Dermis microvascular lymphatic vessel endothelial cell (primary cell): ENCODE data around the gene TECR. TPM values are rescaled to one million over a fixed set of nuclear protein-coding genes. Genes with fewer than 3 reads are reported as not detected.
"Not testable (repeated sequence)": the region's sequence is repeated elsewhere in the genome, so short reads cannot be mapped to it uniquely, and the experiment has no call there.

ENCODE experiments used
- DNase-seq, 2 donors: peaks; one replicate each; pipeline versions ENCODE4 v3.0.0 to v3.0.0-alpha.2; 2010; ENCODE audit warnings: low read depth in 2 of 2
- total RNA-seq: library from RNA; depleted of rRNA; stranded (reverse); fragments of >200 nt; gene quantifications from 2 replicates; pipeline ENCODE4 v1.2.1, GENCODE V29; 2014

TECR gene
- total RNA-seq, 1 donor from 2014 or later: 23.1 TPM

DNA sequence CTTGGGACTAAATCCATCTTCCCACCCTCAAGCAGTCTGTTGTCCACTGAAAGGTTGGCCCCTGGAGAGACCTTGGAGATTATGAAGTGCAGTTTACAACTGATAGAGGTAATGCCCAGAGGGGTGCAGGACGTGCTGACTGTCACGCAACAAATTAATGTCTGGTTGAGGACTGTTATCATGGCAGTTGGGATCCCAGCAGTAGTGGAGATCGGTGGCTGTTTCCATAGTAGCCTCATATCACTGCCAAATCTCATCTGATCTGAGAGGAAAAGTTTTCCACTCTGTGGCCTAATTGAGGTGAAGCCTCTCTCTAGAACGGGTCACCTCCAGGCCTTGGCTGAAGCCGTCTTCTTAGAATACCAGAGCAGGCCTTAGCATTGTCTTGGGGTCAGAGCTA, 4.1 kb downstream of the TECR start:
- DNase-seq: no peak

DNA sequence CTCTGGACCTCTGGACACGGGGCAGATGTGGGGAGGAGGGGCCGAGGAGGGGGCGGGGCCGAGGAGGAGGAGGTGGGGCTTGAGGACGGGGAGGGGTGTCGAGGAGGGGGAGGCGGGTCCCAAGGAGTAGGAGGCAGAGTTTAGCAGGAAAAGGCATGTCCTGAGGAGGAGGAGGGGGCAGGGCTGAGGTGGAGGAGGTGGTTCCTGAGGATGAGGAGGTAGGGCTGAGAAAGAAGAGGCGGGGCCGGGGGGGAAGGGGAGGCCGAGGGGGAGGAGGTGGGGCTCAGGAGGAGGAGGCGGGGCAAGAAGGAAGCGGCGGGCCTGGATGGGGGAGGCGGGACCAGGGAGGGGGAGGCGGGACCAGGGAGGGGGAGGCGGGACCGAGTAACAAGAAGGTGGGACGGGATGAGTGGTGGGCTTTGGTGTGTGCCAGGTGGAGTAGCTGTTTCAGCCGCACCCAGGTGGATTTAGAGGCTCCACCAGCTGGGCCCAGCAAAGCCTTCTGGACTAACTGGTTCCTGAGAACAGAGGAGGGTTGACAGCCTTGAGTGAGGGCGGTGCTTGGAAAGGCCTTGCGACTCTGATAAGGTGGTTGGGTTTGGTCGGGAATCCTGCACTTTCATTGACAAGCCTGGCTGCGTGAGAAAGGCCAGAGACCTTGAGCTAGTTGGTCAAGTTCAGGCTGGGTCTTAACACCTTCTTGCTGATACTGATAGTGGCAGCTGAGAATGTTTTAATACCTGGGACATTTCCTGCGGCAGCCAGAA, 7.7 kb downstream of the TECR start:
- DNase-seq: peak in 1 of 2 donors; percentile 77

DNA sequence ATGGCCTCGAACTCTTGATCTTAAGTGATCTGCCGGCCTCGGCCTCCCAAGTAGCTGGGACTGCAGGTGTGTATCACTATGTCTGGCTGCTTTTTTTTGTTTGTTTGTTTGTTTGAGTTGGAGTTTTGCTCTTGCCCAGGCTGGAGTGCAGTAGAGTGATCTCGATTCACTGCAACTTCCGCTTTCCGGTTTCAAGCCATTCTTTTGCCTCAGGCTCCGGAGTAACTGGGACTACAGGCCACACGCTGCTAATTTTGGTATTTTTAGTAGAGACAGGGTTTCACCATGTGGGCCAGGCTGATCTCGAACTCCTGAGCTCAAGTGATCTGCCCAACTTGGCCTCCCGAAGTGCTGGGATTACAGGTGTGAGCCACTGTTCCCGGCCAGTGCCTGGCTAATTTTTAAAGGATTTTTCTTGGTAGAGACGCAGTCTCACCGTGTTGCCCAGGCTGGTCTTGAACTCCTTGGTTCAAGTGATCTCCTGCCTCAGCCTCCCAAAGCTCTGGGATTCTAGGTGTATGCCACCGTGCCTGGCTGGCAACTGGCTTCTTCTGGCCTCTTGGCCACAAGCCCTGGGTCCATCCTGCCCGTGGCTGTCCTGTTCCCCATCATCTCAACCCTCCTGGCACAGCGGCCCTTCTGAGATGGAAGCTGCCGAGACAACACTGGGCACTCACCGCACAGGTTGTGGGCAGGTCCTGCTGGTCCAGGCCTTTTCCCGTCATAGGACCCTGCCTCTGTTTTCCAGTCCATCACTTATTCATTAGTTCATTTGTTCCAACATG, 11.5 kb downstream of the TECR start:
- DNase-seq: no peak

DNA sequence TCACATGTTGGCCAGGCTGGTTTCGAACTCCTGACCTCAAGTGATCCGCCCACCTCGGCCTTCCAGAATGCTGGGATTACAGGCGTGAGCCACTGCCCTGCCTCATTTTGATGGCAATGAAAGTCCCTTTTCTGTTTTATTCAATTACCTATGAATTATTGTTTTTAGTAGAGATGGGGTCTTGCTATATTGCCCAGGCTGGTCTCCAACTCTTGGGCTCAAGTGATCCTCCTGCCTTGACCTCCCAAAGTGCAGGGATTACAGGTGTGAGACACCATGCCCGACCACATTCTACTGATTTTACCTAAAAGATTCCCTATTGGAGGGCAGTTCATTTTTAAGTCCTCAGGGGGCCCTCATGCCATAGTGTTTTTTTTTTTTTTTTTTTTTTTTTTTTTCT, 12.6 kb downstream of the TECR start:
- DNase-seq: not testable (repeated sequence)

- DNase-seq: no peak
These were observed 13.4 kb downstream of the TECR start for GRCh38 chr19:14542711-14543328.

DNA sequence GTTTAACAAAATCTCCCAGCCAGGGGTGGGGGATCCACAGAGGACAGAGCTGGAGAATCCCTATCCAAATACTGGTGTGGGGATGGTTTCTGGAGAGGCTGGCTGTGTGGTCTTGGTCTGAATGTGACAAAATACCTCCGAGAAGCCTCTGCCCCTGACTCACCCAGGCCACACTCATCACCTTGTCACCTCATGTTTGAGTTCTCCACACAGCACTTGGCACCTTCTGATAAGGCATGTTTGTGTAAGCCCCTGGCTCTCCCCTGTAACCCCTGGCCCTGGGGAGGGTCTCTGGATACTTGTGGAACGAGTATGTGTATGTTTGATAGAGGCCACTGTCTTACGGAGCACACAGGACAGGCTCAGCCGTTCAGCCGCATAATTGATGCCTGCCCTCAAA, 14.7 kb downstream of the TECR start:
- DNase-seq: no peak

DNA sequence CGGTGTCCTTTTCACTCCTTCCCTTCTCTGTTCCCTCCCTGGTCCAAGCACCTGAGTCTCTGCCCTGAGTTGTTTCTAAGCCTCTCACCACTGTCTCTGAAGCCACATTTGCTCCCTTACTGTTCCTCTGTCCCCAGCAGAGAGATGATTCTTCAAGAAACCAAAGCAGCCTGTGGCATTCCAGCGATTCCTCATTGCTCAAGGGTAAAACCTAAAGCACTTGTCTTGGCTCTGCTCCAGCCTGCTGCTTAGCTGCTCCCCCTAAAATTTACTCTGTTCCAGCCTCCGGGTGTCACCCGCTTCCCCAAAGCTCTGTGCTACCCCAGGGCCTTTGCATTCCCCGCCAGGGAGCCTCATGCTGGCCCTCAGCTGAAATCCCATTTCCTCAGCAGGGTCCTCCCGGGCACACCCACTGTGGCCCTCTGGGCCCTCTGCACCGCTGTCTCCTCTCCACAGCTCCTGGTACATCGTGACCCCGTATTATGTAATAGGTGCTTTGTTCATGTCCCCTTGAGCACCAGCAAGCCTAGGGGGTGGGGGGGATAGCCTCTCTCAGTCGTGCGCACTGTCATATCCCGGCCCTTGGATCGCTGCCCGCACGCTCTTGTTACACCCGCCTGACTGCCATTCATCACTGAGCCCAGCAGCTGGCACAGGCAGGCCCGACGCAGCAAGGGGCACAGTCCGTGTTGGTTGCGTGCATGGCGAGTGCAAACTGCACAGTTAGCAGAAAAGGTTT, 15.8 kb downstream of the TECR start:
- no peak for DNase-seq

GRCh38 chr19:14545716-14546082, 16.3 kb downstream of the TECR start:
- DNase-seq: no peak

GRCh38 chr19:14550201-14550754, 20.9 kb downstream of the TECR start:
- peak in 1 of 2 donors; percentile 46 for DNase-seq

DNA sequence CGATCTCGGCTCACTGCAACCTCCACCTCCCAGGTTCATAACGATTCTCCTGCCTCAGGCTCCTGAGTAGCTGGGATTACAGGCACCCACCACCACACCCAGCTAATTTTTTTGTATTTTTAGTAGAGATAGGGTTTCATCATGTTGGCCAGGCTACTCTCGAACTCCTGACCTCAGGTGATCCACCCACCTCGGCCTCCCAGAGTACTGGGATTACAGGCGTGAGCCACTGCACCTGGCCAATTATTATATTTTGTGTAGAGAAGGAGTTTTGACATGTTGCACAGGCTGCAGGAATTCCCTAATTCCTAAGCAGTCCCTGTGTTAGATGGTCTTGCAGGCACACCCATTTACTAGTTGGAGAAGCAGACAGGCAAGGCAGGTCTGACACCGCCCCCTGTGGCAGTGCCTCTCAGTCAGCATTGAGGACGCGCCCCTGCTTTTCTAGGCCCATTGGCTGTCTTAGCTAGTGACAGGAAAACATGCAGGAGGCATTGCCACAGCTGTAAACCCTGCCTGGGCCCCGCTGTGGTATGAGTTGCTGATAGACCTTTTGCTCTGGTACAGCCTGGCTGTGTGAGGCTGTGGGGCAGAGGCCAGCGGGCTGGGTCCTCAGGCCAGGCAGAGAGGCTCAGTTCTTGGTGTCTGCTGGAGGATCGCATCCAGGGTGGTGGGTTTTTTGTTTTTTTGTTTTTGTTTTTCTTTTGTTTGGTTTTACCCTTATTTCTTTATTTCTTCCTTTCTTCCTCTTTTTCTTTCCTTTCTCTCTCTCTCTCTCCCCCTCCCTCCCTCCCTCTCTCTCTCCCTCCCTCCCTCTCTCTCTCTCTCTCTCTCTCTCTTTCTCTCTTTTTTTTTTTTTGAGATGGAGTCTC, 22.0 kb downstream of the TECR start:
- peak in 1 of 2 donors; percentile 43 for DNase-seq

DNA sequence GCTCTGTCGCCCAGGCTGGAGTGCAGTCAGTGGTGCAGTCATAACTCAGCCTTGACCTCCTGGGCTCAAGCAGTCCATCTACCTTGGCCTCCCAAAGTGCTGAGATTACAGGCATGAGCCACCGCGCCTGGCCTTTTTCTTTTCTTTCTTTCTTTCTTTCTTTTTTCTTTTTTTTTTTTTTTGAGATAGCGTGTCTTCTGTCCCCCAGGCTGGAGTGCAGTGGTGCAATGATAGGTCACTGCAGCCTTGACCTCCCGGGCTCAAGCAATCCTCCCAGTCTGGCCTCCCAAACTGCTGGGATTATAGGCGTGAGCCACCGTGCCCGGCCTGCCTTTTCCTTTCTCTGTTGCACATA, 22.6 kb downstream of the TECR start:
- DNase-seq: not testable (repeated sequence)

DNA sequence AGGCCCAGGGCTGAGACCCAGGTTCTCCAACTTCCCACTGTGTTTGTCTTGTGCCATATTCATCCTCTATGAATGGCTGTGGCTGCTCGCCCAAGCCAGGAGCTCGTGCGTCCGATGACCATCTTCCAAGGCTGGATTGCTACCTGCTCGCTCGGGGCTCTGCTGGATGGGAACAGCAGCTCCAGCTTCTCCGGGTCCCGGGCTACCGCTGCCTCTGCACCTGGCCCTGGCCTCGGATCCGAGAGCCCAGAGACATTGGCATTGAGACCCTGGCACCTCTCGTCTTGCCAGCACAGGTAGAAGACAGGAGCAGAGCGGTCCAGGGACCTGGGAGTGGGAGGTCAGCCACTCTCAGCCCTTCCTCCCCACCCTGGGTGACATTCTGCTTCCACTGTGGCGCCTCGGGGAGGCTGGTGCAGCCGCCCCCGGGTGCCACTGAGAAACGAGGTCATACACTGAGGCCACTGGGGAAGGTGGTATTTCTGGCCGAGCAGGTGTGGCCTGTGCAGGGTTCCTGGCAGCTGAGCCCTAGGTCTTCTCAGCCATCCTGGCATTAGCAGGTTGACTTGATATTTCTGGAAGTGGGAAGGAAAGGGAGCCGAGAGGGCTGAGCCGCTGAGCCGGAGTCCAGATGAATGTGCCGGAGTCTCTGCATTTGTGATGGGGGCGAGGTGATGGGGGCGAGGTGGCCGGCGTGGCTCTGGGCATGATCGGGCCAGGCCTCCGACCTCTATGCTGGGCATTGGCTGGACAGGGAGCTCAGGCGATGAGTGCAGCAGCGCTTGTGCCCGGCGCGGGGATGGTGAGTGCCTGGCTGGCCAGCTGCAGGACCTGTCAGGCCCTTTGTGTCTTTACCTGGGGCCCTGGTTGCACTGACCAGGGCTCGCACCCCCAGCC, 23.9 kb downstream of the TECR start:
- no peak for DNase-seq

DNA sequence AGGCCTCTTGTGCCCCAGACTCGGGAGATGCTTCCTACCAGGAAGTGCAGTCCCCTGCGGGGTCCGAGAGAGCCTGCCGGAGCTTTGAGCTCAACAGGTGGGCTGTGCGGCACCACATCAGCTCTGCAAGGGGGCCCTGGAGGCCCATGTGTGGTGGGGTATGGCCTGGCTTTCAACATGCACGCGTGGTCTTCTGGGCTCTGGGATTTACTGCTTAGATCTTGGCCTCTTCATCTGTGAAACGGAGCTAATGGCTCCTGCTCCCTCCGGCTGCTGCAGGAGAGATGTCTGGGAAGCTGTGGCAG, 24.5 kb downstream of the TECR start:
- no peak for DNase-seq

DNA sequence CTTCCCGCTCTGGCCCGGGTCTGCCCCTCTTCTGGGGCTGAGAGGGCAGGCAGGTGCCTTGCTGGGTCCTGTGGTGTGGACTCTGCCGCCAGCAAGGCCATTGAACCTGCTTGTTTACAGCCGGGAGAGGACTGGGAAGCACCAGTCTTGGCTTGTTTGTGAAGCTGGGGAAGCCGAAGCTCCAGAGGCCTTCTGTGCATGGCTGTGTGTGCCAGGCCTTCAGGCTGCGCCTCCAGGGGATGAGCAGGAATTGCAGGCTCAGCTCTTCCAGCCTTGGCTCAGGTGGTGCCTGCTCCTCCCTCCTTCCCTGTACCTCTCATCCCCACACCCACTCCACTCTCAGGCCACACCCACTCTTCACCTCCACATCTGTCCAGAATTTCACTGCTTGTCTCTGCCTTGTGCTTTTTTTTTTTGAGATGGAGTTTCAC, 25.0 kb downstream of the TECR start:
- no peak for DNase-seq

DNA sequence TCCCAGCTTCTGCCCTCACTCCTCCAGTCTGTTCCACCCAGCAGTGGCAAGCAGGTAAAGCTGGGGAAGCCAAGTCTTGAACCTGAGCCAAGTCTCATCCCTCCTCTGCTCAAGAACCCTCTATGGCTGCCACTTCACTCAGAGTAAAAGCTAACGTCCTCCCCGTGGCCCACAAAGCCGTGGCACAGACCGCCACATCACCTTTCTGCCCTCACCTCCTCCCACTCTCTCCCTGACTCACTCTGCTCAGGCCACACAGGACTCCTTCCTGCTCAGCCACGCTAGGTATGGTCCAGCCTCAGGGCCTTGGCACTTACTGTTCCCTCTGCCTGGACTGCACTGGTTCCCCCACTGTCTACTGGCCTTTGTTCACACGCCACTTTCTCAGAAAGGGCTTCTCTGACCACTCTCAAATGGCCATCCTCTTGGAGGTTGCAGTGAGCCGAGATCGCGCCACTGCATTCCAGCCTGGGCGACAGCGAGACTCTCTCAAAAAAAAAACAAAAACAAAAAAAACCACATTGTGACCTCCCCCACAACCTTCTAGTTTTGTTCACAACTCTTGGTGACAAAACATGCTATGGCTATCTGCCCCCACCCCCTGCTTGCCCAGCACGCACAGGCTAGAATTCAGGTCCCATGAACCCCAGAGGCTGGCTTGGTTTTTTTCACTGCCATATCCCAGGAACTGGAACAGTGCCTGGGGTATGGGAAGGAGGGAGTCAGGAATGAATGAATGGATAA, 26.7 kb downstream of the TECR start:
- no peak for DNase-seq

- DNase-seq: peak; percentile 73 to 84
These were observed 27.3 kb downstream of the TECR start for GRCh38 chr19:14556662-14557188.

DNA sequence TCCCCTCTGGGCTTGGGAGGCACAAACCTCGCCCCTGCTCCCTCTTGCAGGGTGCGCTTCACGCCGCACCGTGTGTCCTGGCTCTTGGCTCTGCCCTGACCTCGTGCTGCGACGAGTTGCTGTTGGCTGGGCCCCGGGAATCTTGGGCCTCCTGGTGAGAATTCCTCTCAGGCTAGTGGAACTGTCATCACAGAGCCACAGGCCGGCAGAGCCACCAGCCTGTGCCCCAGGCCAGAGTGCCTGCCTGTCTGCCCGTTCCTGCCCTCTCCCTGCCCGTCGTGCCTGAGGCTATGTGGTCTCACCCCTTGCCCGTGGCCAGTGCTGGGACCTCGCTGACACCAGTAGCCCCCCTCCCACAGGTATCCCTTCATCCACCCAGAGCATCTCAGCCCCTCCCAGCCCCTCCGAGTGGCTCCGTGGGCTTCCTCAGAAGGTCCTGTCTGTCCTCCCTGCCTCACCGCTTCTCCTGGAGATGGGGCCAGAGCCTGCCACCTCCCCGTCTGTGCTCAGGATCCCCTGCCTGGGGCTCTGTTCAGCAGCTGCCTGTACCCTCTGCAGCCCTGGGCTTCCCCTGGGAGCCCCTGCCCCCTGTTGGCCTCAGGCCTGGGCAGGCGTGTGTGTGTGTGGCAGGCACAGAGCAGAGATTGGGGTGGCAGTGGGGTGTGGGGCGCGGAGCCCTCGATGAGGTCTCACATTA, 29.1 kb downstream of the TECR start:
- no peak for DNase-seq
